HPDE6-E6E7 (cell line): Measurements from ENCODE around the gene COPB1.

Experiments used
- DNase-seq: peaks from one replicate; pipeline ENCODE4 v3.0.0; 2011; ENCODE audit warnings: missing footprints; ENCODE audit errors: extremely low spot score

The COPB1 gene

GRCh38 chr11:14435717-14436512, 63.7 kb downstream of the COPB1 start:
- no peak for DNase-seq

GRCh38 chr11:14425621-14426020, 74.0 kb downstream of the COPB1 start:
- no peak for DNase-seq

GRCh38 chr11:14424096-14424495, 75.5 kb downstream of the COPB1 start:
- no peak for DNase-seq

GRCh38 chr11:14423633-14424032, 76.0 kb downstream of the COPB1 start:
- DNase-seq: no peak

- DNase-seq: no peak
These were observed 76.8 kb downstream of the COPB1 start for GRCh38 chr11:14422814-14423182.

- peak; percentile 88 for DNase-seq
These were observed 77.4 kb downstream of the COPB1 start for GRCh38 chr11:14422052-14422813.

GRCh38 chr11:14420223-14420622, 79.4 kb downstream of the COPB1 start:
- no peak for DNase-seq

- DNase-seq: peak; percentile 29
These were observed 80.7 kb downstream of the COPB1 start for GRCh38 chr11:14418801-14419417.

GRCh38 chr11:14417617-14418374, 81.8 kb downstream of the COPB1 start:
- no peak for DNase-seq

GRCh38 chr11:14417186-14417585, 82.4 kb downstream of the COPB1 start:
- no peak for DNase-seq

GRCh38 chr11:14414470-14415461, 84.8 kb downstream of the COPB1 start:
- no peak for DNase-seq

- no peak for DNase-seq
These were observed 86.1 kb downstream of the COPB1 start for GRCh38 chr11:14413307-14414069.

GRCh38 chr11:14411818-14412217, 87.8 kb downstream of the COPB1 start:
- DNase-seq: peak; percentile 16

GRCh38 chr11:14409891-14410290, 89.7 kb downstream of the COPB1 start:
- no peak for DNase-seq

- DNase-seq: no peak
These were observed 91.0 kb downstream of the COPB1 start for GRCh38 chr11:14408612-14409011.
